MM.1S (cell line): ENCODE data around the gene NET1.

Experiments
- EZH2 ChIP-seq: fragments of 300-600 bp; sonication (generic); optimal IDR thresholded peaks from 2 replicates; pipeline ENCODE3; 2017; ENCODE audit warnings: low read depth, mild to moderate bottlenecking, antibody characterized with exemption, low read length, mixed read lengths
- TF ChIP-seq, protein P1 (sequence below): fragments of 300-600 bp; sonication (generic); IDR thresholded peaks from 2 replicates; pipeline ENCODE4 v1.5.1; 2016; ENCODE audit warnings: antibody characterized with exemption, low read length, mixed read lengths

DNA sequence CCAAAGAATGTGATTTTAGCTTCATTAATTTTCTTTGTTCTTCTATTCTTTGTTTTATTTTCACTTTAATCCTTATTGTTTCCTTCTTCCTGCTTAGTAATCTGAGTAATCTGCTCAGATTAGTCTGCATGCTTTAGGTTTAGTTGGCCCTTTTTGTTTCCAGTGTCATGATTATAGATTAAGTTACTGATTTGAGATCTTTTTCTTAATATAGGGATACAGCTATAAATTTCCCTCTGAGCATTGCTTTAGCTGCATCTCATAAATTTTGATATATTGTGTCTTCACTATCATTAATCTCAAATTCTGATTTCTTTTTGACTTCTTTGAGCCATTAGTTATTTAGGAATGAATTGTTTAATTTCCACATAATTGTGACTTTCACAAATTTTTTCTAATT, 6.2 kb downstream of the NET1 start:
- TF ChIP-seq, protein P1, sequence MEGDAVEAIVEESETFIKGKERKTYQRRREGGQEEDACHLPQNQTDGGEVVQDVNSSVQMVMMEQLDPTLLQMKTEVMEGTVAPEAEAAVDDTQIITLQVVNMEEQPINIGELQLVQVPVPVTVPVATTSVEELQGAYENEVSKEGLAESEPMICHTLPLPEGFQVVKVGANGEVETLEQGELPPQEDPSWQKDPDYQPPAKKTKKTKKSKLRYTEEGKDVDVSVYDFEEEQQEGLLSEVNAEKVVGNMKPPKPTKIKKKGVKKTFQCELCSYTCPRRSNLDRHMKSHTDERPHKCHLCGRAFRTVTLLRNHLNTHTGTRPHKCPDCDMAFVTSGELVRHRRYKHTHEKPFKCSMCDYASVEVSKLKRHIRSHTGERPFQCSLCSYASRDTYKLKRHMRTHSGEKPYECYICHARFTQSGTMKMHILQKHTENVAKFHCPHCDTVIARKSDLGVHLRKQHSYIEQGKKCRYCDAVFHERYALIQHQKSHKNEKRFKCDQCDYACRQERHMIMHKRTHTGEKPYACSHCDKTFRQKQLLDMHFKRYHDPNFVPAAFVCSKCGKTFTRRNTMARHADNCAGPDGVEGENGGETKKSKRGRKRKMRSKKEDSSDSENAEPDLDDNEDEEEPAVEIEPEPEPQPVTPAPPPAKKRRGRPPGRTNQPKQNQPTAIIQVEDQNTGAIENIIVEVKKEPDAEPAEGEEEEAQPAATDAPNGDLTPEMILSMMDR, result no peak
- TF ChIP-seq EZH2, result no peak
